ENCODE measurements around the gene MRPL42. TPM values are rescaled to one million over a fixed set of nuclear protein-coding genes. Genes with fewer than 3 reads are reported as not detected.
A peak's percentile ranks its signal among the peaks of the same experiment; 100 is the strongest.

Gene MRPL42
- total RNA-seq, 2 donors from 2014 or later: 91.1 to 131 TPM

DNA sequence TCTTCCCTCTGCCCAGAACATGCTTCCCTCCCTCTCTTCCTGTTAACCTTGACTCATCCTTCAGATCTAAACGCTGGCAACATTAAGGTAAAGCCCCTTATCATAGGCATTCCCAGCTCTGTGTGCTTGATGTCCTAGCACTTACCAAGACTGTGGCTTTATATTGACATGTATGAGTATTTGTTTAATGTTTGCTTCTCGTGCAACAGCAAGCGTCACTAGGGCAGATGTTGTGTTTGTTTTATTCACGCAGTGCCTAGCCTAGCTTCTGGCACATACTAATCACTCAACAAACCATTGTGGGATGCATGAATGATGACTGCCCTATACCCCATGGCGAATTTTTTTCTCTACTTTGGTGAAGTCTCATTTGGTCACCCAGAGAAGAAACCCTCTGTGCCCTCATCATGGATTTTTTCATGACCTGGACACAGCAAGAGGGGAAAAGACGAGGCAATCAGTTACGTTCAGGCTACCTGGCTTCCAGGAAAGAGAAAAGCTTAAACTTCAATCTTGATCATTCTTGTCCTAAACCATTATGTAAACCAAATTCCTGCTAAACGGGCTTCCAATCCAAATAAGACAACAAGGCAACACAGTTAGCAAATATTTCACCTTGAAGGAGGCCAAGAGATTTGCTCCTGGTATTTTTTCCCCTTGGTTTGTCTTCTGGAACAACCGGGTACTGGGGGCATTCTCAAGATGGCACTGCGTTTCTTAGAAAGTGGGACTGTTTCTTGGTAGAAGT is 57.2 kb downstream of the MRPL42 start:
- peak overlapping the region; percentile 28 for H3K4me3 ChIP-seq (ENCODE audit: low read length)
- TF ChIP-seq, protein P1, sequence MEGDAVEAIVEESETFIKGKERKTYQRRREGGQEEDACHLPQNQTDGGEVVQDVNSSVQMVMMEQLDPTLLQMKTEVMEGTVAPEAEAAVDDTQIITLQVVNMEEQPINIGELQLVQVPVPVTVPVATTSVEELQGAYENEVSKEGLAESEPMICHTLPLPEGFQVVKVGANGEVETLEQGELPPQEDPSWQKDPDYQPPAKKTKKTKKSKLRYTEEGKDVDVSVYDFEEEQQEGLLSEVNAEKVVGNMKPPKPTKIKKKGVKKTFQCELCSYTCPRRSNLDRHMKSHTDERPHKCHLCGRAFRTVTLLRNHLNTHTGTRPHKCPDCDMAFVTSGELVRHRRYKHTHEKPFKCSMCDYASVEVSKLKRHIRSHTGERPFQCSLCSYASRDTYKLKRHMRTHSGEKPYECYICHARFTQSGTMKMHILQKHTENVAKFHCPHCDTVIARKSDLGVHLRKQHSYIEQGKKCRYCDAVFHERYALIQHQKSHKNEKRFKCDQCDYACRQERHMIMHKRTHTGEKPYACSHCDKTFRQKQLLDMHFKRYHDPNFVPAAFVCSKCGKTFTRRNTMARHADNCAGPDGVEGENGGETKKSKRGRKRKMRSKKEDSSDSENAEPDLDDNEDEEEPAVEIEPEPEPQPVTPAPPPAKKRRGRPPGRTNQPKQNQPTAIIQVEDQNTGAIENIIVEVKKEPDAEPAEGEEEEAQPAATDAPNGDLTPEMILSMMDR (conservative IDR thresholded peaks at IDR 0.05): no peak
- no peaks in the 10 kb centered on the region for H3K27me3 ChIP-seq (ENCODE audit: control insufficient read depth, insufficient read depth, low read length, poor library complexity, severe bottlenecking)
- H3K9me3 ChIP-seq (ENCODE audit: control insufficient read depth, low read length): no peaks in the 10 kb centered on the region
- 78 to 83% methylated on average over 6 to 10 of the region's 10 CpGs for WGBS, 2 experiments (ENCODE audit: insufficient coverage in 1 of 2, insufficient read length in 1 of 2)
- Mint-ChIP-seq H3K9me3 (no peaks in the 10 kb centered on the region), H3K27ac (peak overlapping the region; percentile 32), H3K36me3 (ENCODE audit: low read depth) (no peaks in the 10 kb centered on the region), H3K27me3 (ENCODE audit: insufficient read depth) (no peaks in the 10 kb centered on the region), H3K4me3 (no peak overlapping the region), H3K4me1 (peaks cover 41% of the 10 kb centered on the region)
- H3K27ac ChIP-seq (ENCODE audit: low read depth, low read length): no peak overlapping the region
- no peak overlapping the region for H3K9ac ChIP-seq (ENCODE audit: extremely low read depth, low read length, poor library complexity, severe bottlenecking)
- DNase-seq: peak; percentile 20
- H3K4me1 ChIP-seq (ENCODE audit: control insufficient read depth, insufficient read depth, low read length): peaks cover 4% of the 10 kb centered on the region
- no peaks in the 10 kb centered on the region for H3K36me3 ChIP-seq (ENCODE audit: control insufficient read depth, insufficient read depth, low read length)

DNA sequence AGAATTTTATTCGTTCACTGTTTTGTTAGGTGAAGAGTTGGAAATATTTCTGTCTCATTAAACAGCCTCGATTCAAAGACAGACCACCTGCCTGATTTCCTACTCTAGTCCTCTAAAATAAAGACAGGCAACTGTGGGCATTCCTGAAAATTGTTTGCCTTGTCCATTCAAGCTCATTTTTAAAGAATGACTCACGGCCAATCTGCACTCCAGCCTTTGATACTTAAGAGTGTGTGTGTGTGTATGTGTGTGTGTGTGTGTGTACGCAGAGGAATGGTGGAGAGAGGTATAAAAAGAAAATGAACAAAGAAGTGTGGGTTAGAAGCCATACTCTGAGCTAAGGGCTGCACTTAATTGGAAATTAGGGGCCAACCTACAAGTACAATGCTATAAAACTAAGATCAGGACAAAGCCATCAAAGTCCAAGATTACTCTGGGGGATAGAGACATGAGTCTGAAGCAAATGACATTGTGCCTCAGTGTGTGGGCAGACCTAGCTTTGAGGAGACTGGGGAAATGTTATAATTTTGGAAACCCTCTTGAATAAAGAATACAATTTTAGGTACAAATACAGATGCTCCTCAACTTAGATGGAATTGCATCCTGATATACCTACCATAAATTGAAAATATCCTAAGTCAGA is 59.6 kb downstream of the MRPL42 start:
- no peak overlapping the region for H3K27ac Mint-ChIP-seq
- peak; percentile 29 for DNase-seq
- H3K27ac ChIP-seq (ENCODE audit: low read depth, low read length): no peak overlapping the region
- H3K9me3 Mint-ChIP-seq: no peaks in the 10 kb centered on the region
- H3K27me3 ChIP-seq (ENCODE audit: control insufficient read depth, insufficient read depth, low read length, poor library complexity, severe bottlenecking): no peaks in the 10 kb centered on the region
- H3K27me3 Mint-ChIP-seq (ENCODE audit: insufficient read depth): no peaks in the 10 kb centered on the region
- no peaks in the 10 kb centered on the region for H3K9me3 ChIP-seq (ENCODE audit: control insufficient read depth, low read length)
- no peak overlapping the region for H3K9ac ChIP-seq (ENCODE audit: extremely low read depth, low read length, poor library complexity, severe bottlenecking)
- no peak overlapping the region for H3K4me3 Mint-ChIP-seq
- WGBS, 2 experiments (ENCODE audit: insufficient coverage in 1 of 2, insufficient read length in 1 of 2): 60 to 74% methylated on average over 2 to 4 of the region's 4 CpGs
- no peak overlapping the region for H3K4me3 ChIP-seq (ENCODE audit: low read length)
- H3K36me3 Mint-ChIP-seq (ENCODE audit: low read depth): no peaks in the 10 kb centered on the region
- H3K36me3 ChIP-seq (ENCODE audit: control insufficient read depth, insufficient read depth, low read length): no peaks in the 10 kb centered on the region
- H3K4me1 Mint-ChIP-seq: peaks cover 28% of the 10 kb centered on the region
- no peaks in the 10 kb centered on the region for H3K4me1 ChIP-seq (ENCODE audit: control insufficient read depth, insufficient read depth, low read length)
- TF ChIP-seq, protein P1 (conservative IDR thresholded peaks at IDR 0.05): no peak

DNA sequence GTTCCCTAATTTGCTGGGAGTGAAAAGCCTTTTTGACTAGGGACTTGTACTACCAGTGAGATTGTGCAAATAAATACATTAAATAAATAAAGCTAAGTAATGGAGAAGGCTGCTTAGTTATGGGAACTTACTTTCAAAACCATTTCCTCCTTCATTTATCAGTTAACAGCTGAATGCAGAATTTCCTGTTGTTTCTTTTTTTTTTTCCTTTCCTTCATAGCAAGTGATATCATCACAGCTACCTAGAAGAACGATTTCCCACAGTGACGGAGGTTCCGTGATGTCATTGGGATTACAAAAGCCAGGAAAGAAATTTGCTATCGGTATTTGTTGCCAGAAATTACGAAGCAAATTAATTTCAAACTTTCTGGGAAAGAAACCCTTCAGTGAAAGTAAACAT is 63.0 kb downstream of the MRPL42 start:
- WGBS, 2 experiments (ENCODE audit: insufficient coverage in 1 of 2, insufficient read length in 1 of 2): 90 to 96% methylated on average over 4 to 5 of the region's 5 CpGs
- H3K4me3 Mint-ChIP-seq: no peak overlapping the region

More for the DNA sequence above, 63.0 kb downstream of the MRPL42 start:
- Mint-ChIP-seq H3K36me3 (ENCODE audit: low read depth) (no peaks in the 10 kb centered on the region), H3K9me3 (no peaks in the 10 kb centered on the region), H3K4me1 (peaks cover 14% of the 10 kb centered on the region), H3K27me3 (ENCODE audit: insufficient read depth) (no peaks in the 10 kb centered on the region), H3K27ac (no peak overlapping the region)
- Histone ChIP-seq H3K27ac (ENCODE audit: low read depth, low read length) (no peak overlapping the region), H3K4me1 (ENCODE audit: control insufficient read depth, insufficient read depth, low read length) (no peaks in the 10 kb centered on the region), H3K9me3 (ENCODE audit: control insufficient read depth, low read length) (no peaks in the 10 kb centered on the region), H3K4me3 (ENCODE audit: low read length) (no peak overlapping the region), H3K36me3 (ENCODE audit: control insufficient read depth, insufficient read depth, low read length) (no peaks in the 10 kb centered on the region), H3K27me3 (ENCODE audit: control insufficient read depth, insufficient read depth, low read length, poor library complexity, severe bottlenecking) (no peaks in the 10 kb centered on the region), H3K9ac (ENCODE audit: extremely low read depth, low read length, poor library complexity, severe bottlenecking) (no peak overlapping the region)
- TF ChIP-seq, protein P1 (conservative IDR thresholded peaks at IDR 0.05): no peak
- peak; percentile 9 for DNase-seq
